Heart right ventricle (tissue), 16 donors: ENCODE data around the gene NUP205. TPM values are rescaled to one million over a fixed set of nuclear protein-coding genes. Genes with fewer than 3 reads are reported as not detected.
"Not testable (repeated sequence)": the region's sequence is repeated elsewhere in the genome, so short reads cannot be mapped to it uniquely, and the experiment has no call there.

Experiments
- ATAC-seq, 8 donors: fragments of 200-7000 bp; cut with Tn5 transposase; one replicate each; pipeline ENCODE4 v1.9.1; 2020; ENCODE audit warnings: mild to moderate bottlenecking in 8 of 8, moderate library complexity in 8 of 8, moderate number of reproducible peaks in 1 of 8
- DNase-seq, 2 donors: peaks; one replicate each; pipeline ENCODE4 v3.0.0-alpha.2; 2020
- H3K27ac ChIP-seq, 10 donors: fragments of 200-600 bp; sonication (generic) in 2 of 10; one replicate each; pipeline versions ENCODE4 v1.5.0 to v1.8.0; 2020 to 2022; ENCODE audit warnings: mild to moderate bottlenecking in 3 of 10
- H3K27me3 ChIP-seq, 7 donors: fragments of 200-600 bp; one replicate each; pipeline ENCODE4 v1.8.0; 2021 to 2022; ENCODE audit warnings: mild to moderate bottlenecking in 2 of 7
- H3K36me3 ChIP-seq, 9 donors: fragments of 200-600 bp; sonication (generic) in 1 of 9; one replicate each; pipeline versions ENCODE4 v1.5.0 to v1.8.0; 2020 to 2022; ENCODE audit warnings: mild to moderate bottlenecking in 2 of 9
- H3K4me1 ChIP-seq, 9 donors: fragments of 200-600 bp; sonication (generic) in 1 of 9; one replicate each; pipeline versions ENCODE4 v1.5.0 to v1.8.0; 2020 to 2022; ENCODE audit warnings: mild to moderate bottlenecking in 4 of 9
- H3K4me3 ChIP-seq, 10 donors: fragments of 200-600 bp; sonication (generic) in 2 of 10; one replicate each; pipeline versions ENCODE4 v1.5.0 to v1.8.0; 2020 to 2022; ENCODE audit warnings: mild to moderate bottlenecking in 7 of 10, moderate library complexity in 2 of 10
- H3K9me3 ChIP-seq, 11 donors: fragments of 200-600 bp in 10 of 11; sonication (generic) in 2 of 11; one replicate each; pipeline versions ENCODE4 v1.5.0 to v1.8.0; 2013 to 2022; ENCODE audit warnings: mild to moderate bottlenecking in 2 of 11, control low read depth in 1 of 11, moderate library complexity in 1 of 11
- CTCF ChIP-seq, 9 donors: fragments of 200-600 bp; sonication (generic) in 2 of 9; IDR thresholded peaks; one replicate each; pipeline versions ENCODE4 v1.5.0 to v1.8.0; 2021 to 2022; ENCODE audit warnings: antibody characterized with exemption in 9 of 9, mild to moderate bottlenecking in 5 of 9, moderate library complexity in 1 of 9
- WGBS, 2 donors: extraction: QIAGEN DNeasy Blood & Tissue Kit; methylation state at CpG; one replicate each; pipeline ENCODE4 v1.1.7; 2013; ENCODE audit warnings: inconsistent platforms in 1 of 2; 5-methylcytosine and 5-hydroxymethylcytosine counted together
- intact Hi-C, 10 donors: fragments of 100-400 bp; cut with DNase I; formaldehyde crosslinking; loops; one replicate each; pipeline versions ENCODE4 v1.11.1 to v1.14.2; 2022
- polyA plus RNA-seq, 2 donors: library from polyadenylated mRNA; stranded (reverse); fragments of 200-250 nt; gene quantifications; one replicate each; pipeline ENCODE4 v1.2.3, GENCODE V29; 2013
- total RNA-seq, 10 donors: library from RNA; stranded (reverse); fragmentation: NEBNext Ultra II Directional in 3 of 10; extraction: Animal tissue kit (Norgen Biotek cat#: 25700) in 3 of 10; gene quantifications; one replicate each; pipeline versions ENCODE4 v1.2.1 to v1.2.4, GENCODE V29; 2021 to 2023
- donor health status: Arrhythmogenic right ventricular cardiomyopathy.
- donor health status: ischemic (EF 13 %, LVEDD 7.1; RV severe dilation, severe dysfunction).
- donor health status: healthy with polysubstance abuse.
- donor health status: DM: no; HTN: yes; CAD: no.
- donor health status: DM: no; HTN: no; CAD: no.
- donor health status: ischemic (EF 25% LVEDD 6.9; RV normal size, moderate dysfunction).
- donor health status: ischemic (EF 25% LVEDD 5.7; RV mildly dilated, moderate dysfunction).
- donor health status: healthy.
- donor health status: DM: yes; HTN: yes; CAD: no.
- donor health status: Ischemic cardiomyopathy.
- donor health status: ischemic (EF 35%, LVEDD 5.7; RV mildly dilated, moderate dysfunction).
- donor health status: nonischemic (EF 11% LVEDD 7.7; RV severe dilation, severe dysfunction).
- donor health status: DM: yes; HTN: yes; CAD: no.
- donor health status: PGD.
- donor health status: ischemic (EF 29% LVEDD 5.4; RV normal size, mild dysfunction).
- donor health status: nonischemic (EF 23%, LVEDD 6.1; RV moderate dilation, normal function).

NUP205 gene
- total and polyA plus RNA-seq, 12 donors = 11.6 to 23.6 (median 14.1) TPM

GRCh38 chr7:135620980-135621850 is 63.5 kb downstream of the NUP205 start:
- peak in 1 of 2 donors; percentile 52 for DNase-seq
- no peaks in the 10 kb centered on the region for H3K9me3 ChIP-seq
- no peak overlapping the region for H3K4me3 ChIP-seq
- no peaks in the 10 kb centered on the region for H3K27me3 ChIP-seq
- peaks cover 0 to 9% (median 0%) of the 10 kb centered on the region in 9 donors for H3K4me1 ChIP-seq
- ATAC-seq = peak in 6 of 8 donors; percentile 38 to 69 (median 50)
- H3K27ac ChIP-seq = no peak overlapping the region
- intact Hi-C loops = loop anchor here in 1 of 10 donors (5.0 kb wide), 1 partner anchor 386 kb away; no protein-coding TSS in a partner anchor
- WGBS, 2 donors = 70 to 71% methylated on average over 1 of the region's 1 CpG
- peaks cover 0 to 90% (median 54%) of the 10 kb centered on the region in 9 donors for H3K36me3 ChIP-seq
- TF ChIP-seq CTCF (IDR thresholded peaks at IDR 0.05) = peak; percentile 70 to 93 (median 90)

DNA sequence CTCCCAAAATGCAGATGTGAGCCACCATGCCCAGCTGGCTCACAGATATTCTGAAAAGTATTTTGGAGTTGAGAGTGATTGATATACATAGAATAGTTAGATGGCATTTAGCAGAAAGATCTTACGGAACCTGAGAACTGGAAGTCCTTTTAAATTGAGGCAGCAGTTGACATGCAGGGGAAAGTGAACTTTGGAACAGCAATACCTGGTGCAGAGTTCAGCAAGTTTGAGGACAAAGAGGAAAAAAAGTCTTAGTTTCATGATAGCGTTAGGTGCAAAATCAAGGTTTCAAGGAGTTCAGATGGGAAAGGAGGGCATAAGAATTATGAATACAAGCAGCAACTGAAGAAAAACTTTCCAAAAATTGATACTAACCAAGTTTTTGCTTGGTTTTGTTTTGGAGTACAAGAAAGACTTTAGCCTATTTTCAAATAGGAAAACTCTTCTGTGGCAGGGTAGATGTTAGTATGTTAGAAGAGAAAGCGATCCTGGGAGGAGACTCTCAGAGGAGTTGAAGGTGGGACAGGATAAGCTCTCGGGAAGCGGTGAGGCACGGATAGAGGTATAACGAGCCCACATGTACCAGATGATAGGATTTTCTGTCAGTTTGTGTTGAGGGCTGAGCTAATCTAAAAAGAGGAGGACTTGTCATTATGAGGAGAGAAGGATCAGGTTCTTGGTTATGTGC is 76.6 kb downstream of the NUP205 start:
- DNase-seq (no peak), ATAC-seq (no peak)
- Histone ChIP-seq H3K27ac (no peak overlapping the region), H3K36me3 (peaks cover 0 to 100% (median 42%) of the 10 kb centered on the region in 9 donors), H3K4me3 (no peak overlapping the region), H3K27me3 (no peaks in the 10 kb centered on the region), H3K9me3 (no peaks in the 10 kb centered on the region), H3K4me1 (no peaks in the 10 kb centered on the region)
- no peak for TF ChIP-seq CTCF (IDR thresholded peaks at IDR 0.05)
- 96 to 97% methylated on average over 7 of the region's 7 CpGs for WGBS, 2 donors
- intact Hi-C loops = no loop called here

- not testable (repeated sequence) for H3K4me1 ChIP-seq, ATAC-seq, H3K27me3 ChIP-seq, H3K9me3 ChIP-seq, DNase-seq, H3K4me3 ChIP-seq, H3K27ac ChIP-seq
- peaks cover 0 to 98% (median 38%) of the 10 kb centered on the region in 9 donors for H3K36me3 ChIP-seq
- intact Hi-C loops = loop anchor here in 5 of 10 donors (5.0 to 10.0 kb wide), 5 partner anchors 125 to 365 kb away; partner anchors contain the start of gene CNOT4 (in 1 of the 5)
Observed at GRCh38 chr7:135639690-135640089, 82.0 kb downstream of the NUP205 start.

DNA sequence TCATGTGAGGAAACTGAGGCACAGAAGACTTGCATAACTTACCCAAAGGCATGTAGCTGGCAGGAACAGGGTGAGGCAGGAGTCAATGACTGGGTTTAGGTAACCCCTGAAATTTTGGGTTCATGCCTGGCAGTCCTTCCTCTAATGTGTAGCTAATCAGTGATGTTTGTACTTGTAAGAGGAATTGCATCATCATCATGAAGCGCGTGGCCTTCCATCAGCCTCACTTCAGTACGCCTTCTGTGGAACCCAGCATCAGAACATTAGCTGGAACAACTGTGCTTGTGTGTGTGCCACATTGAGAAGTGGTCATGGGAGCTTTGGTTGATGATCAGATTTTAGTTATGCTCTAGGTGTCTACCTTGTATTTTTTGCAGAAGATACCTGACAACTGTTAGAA is 86.4 kb downstream of the NUP205 start:
- Histone ChIP-seq H3K36me3 (peaks cover 0 to 99% (median 18%) of the 10 kb centered on the region in 9 donors), H3K9me3 (no peaks in the 10 kb centered on the region), H3K27ac (no peak overlapping the region), H3K4me3 (no peak overlapping the region), H3K4me1 (no peaks in the 10 kb centered on the region), H3K27me3 (no peaks in the 10 kb centered on the region)
- intact Hi-C loops = loop anchor here in 6 of 10 donors (2.0 to 10.0 kb wide), 6 partner anchors 129 to 369 kb away; partner anchors contain the start of gene CNOT4 (in 1 of the 6)
- WGBS, 2 donors = 80 to 92% methylated on average over 3 of the region's 3 CpGs
- DNase-seq (no peak), ATAC-seq (no peak)
- no peak for TF ChIP-seq CTCF (IDR thresholded peaks at IDR 0.05)
